GM18511 (cell line): ENCODE results near the gene CACHD1.
"Not testable (repeated sequence)": the region's sequence is repeated elsewhere in the genome, so short reads cannot be mapped to it uniquely, and the experiment has no call there.

Experiments
- ATAC-seq: cut with Tn5 transposase; IDR thresholded peaks from one replicate; pipeline ENCODE4 v1.9.1; 2021; ENCODE audit warnings: mild to moderate bottlenecking, moderate library complexity; ENCODE audit not compliant: unreplicated experiment

Gene CACHD1

GRCh38 chr1:64581135-64581842 lies 111.4 kb downstream of the CACHD1 start:
- no peak for ATAC-seq

- no peak for ATAC-seq
These were observed 111.9 kb downstream of the CACHD1 start for GRCh38 chr1:64581843-64582185.

- no peak for ATAC-seq
These were observed 114.5 kb downstream of the CACHD1 start for GRCh38 chr1:64584479-64584878.

DNA sequence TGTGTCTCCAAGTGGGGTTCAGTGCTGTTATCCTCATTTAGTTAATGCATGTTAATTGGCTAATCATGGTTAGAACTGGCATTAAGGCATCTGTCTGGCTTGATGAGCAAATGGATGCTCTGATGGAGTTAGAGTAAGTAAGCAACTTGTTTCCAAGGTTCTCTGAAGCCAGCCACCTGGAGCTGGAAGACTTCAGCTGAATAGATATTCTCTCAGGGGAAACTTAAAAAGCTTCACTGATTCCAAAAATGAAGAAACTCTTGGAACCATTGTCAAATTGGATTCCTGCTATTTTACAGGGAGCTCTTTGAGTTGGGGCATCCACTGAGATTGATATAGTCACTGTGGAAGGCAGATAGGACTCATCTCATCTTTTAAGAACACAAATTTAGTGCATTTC lies 118.9 kb downstream of the CACHD1 start:
- no peak for ATAC-seq

- ATAC-seq, result no peak
These were observed 120.4 kb downstream of the CACHD1 start for GRCh38 chr1:64590316-64590715.

DNA sequence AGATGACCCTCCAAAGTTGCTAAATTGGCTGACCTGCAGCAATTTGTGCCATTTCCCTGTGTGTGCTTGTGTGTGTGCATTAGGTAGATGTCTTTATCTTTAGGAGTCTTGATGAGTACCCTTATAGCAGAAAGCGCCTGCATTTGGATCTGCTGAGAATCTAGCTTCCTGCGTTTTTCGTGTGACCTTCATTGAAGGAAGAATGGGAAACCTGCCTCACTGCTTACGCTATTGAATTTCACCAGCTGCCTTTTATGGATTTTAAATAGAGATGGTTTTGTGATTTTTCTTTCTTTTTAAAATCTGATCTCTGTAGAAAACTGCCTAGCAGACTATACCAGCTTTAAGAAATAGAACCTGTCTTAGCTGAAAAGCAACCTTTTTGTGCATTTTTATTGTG lies 124.5 kb downstream of the CACHD1 start:
- ATAC-seq, result no peak

DNA sequence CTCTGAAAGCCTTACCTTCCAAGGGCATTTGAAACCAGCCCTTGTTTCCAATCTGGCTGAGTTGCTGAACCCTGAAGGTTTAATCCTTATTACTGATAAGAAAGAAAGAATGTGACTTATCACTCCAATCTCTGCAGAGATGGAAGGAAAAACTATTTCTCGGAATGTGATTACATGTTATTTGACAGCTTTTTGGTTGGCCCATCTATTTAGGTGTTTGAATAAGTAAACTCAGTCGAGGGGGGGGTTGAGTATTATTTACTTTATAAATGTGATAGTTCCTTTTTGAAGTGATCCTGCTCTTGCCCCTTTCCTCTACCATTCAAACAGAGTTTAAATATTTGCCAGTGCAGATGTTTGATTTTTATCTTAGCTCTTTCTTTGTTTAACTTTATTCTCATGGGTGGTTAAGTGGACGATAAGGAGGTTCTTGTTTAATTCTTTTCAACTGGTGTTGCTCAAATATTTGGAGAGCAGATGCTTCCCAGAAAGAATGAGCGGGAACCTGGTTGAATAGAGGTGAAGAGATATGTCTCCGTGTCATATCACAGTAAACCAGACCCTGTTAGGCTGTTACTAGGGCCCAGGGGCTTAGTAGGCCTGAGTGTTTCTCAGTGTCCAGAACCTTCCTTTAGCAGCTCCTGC lies 126.1 kb downstream of the CACHD1 start:
- ATAC-seq, result no peak

DNA sequence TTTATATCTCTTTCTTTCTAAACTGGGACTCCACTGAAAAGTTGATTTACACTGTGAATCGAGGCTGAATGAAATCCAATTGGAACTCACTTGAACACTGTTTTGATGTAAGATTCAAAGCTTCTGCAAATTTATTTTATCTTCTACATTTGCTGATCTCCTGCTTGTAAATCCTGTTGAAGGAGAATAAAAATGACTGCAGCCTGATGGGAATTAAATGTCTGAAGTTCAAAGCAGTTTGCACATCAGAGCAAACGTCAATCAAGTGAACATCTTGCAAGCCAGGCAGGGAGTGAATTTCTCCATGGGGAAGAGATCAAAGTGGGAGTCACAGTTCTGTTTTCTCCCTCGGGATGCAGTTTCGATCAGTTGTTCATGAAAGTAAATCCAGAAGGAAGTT lies 127.2 kb downstream of the CACHD1 start:
- no peak for ATAC-seq

- ATAC-seq, result no peak
These were observed 128.2 kb downstream of the CACHD1 start for GRCh38 chr1:64598100-64598571.

GRCh38 chr1:64599242-64599641 lies 129.3 kb downstream of the CACHD1 start:
- ATAC-seq, result no peak

DNA sequence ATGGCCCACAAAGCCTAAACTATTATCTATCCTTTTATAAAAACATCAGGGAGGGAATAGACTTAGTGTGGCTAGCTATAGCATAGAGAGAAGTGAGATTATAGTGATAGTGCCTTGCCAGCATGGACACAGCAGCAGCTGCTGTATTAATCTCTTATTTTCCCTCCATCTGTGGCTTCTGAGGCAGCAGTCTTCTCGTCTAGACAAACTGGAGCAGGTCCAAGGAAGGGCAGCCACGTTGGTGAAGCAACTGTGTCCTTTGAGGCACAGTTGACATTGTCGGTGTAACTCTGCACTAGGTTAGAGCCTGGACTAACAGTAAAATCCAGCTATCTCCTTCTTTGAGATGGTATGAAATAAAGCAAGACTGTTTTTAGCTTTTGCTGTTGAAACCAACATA lies 131.3 kb downstream of the CACHD1 start:
- ATAC-seq, result no peak

- ATAC-seq, result no peak
These were observed 138.2 kb downstream of the CACHD1 start for GRCh38 chr1:64608005-64608650.

GRCh38 chr1:64608651-64609048 lies 138.7 kb downstream of the CACHD1 start:
- ATAC-seq, result no peak

- not testable (repeated sequence) for ATAC-seq
These were observed 141.0 kb downstream of the CACHD1 start for GRCh38 chr1:64610950-64611349.

GRCh38 chr1:64616039-64616438 lies 146.1 kb downstream of the CACHD1 start:
- no peak for ATAC-seq

DNA sequence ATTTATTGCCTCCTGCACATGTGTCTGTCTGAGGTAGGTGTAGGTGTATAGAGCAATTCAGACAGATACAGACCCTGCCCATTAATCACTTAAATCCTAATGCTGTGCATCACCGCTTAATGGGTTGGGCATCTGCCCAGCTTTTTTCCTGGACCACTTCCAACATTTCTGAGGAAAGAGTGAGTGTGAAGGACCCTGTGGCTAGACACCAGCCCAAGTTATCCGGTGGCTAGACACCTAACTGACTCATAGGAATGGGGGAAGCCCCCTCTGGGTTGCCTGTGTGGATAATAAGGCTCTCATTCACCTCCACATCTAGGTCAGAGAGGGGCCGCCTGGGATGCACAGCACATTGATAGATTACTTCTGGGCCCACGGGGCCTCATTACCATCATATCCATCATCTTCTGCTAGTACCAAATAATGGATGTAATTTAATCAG lies 153.8 kb downstream of the CACHD1 start:
- no peak for ATAC-seq

- no peak for ATAC-seq
These were observed 154.3 kb downstream of the CACHD1 start for GRCh38 chr1:64624218-64624713.

- ATAC-seq, result no peak
These were observed 154.9 kb downstream of the CACHD1 start for GRCh38 chr1:64624808-64625207.

DNA sequence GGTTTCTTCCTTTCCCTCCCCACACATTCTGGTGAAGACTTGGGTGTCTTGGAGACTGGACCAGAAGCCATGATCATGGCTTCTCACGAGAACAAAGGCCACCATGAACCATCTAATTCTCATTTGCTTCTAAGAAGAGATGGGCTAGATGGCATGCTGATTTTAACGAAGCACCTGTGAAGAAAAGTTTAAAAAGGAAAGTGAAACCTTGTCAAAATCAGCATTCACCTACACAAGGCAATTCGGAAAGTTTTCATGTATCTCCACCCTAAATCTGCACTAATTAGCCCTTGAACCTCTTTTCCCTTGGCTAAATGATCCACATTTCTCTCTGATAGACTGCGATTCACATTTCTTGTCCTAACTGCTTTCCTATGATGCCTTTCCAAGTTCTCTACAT lies 160.7 kb downstream of the CACHD1 start:
- ATAC-seq, result no peak

- ATAC-seq, result no peak
These were observed 161.6 kb downstream of the CACHD1 start for GRCh38 chr1:64631346-64632034.

GRCh38 chr1:64632936-64633335 lies 163.0 kb downstream of the CACHD1 start:
- no peak for ATAC-seq
